GM12878 (cell line): ENCODE results near the gene PAFAH2.

Experiments
- RFX5 ChIP-seq: IDR thresholded peaks from 2 replicates; pipeline ENCODE4 v1.6.1; 2011; ENCODE audit warnings: low read depth, low read length, improper control_type of control experiment
- TAF1 ChIP-seq: IDR thresholded peaks from 2 replicates; pipeline ENCODE4 v1.6.1; 2011; ENCODE audit warnings: mild to moderate bottlenecking, low read depth, low read length, borderline replicate concordance

DNA sequence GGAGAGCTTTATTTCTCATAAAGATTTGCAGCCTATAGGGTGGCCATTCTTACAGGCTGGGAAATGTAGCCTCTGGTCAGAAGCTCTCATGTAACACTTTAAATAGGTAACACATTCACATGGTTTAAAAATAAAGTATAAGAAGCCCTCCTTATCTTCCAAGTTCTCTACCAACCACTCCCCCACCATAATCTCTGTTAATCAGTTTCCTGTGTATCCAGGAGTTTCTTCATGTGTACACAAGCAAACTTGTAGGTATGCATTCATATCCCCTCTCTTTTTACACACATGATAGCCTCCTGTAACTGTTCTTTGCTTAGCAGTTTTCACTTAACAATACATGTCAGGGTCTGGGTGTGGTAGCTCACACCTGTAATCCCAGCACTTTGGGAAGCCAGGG lies 86.7 kb downstream of the PAFAH2 start:
- TF ChIP-seq TAF1, result no peak
- TF ChIP-seq RFX5, result no peak
